WTC11 (cell line): ENCODE measurements around the gene SORT1. TPM values are rescaled to one million over a fixed set of nuclear protein-coding genes. Genes with fewer than 3 reads are reported as not detected.
A peak's percentile ranks its signal among the peaks of the same experiment; 100 is the strongest.

Experiments
- CDX4 ChIP-seq: fragments of 250-450 bp; sonication (Bioruptor Pico); IDR thresholded peaks from 2 replicates; pipeline ENCODE4 v1.9.0; 2021; ENCODE audit warnings: moderate library complexity, mild to moderate bottlenecking, inconsistent platforms, borderline replicate concordance
- CTCF ChIP-seq: fragments of 200-600 bp; IDR thresholded peaks from 2 replicates; pipeline ENCODE4 v1.8.0; 2022; ENCODE audit warnings: antibody characterized with exemption
- FOXK1 ChIP-seq: sonication (generic); formaldehyde crosslinking; IDR thresholded peaks from 2 replicates; pipeline ENCODE4 v1.8.0; 2022; ENCODE audit warnings: mild to moderate bottlenecking, moderate library complexity, missing genetic modification reagents
- FOXP1 ChIP-seq: sonication (generic); formaldehyde crosslinking; IDR thresholded peaks from 2 replicates; pipeline ENCODE4 v1.8.0; 2022; ENCODE audit warnings: missing genetic modification reagents, mild to moderate bottlenecking, moderate library complexity, borderline replicate concordance
- GRHL2 ChIP-seq: fragments of 250-450 bp; sonication (Bioruptor Pico); IDR thresholded peaks from 2 replicates; pipeline ENCODE4 v1.8.0; 2022; ENCODE audit warnings: mild to moderate bottlenecking, moderate library complexity; ENCODE audit not compliant: insufficient replicate concordance, severe bottlenecking
- IRF1 ChIP-seq: sonication (generic); formaldehyde crosslinking; IDR thresholded peaks from 2 replicates; pipeline ENCODE4 v1.8.0; 2023; ENCODE audit warnings: missing genetic modification reagents
- MAX ChIP-seq: sonication (generic); formaldehyde crosslinking; IDR thresholded peaks from 2 replicates; pipeline ENCODE4 v1.8.0; 2022; ENCODE audit warnings: mild to moderate bottlenecking, missing genetic modification reagents
- MLX ChIP-seq: sonication (generic); formaldehyde crosslinking; IDR thresholded peaks from 2 replicates; pipeline ENCODE4 v1.8.1; 2023; ENCODE audit warnings: mild to moderate bottlenecking, missing genetic modification reagents, moderate library complexity
- NFATC4 ChIP-seq: fragments of 250-450 bp; sonication (Bioruptor Pico); IDR thresholded peaks from 2 replicates; pipeline ENCODE4 v1.9.0; 2021; ENCODE audit warnings: mild to moderate bottlenecking
- NR3C1 ChIP-seq: sonication (generic); formaldehyde crosslinking; conservative IDR thresholded peaks from 2 replicates; pipeline ENCODE4 v1.8.1; 2023; ENCODE audit warnings: low read depth, mild to moderate bottlenecking, missing genetic modification reagents
- PREB ChIP-seq: sonication (generic); formaldehyde crosslinking; IDR thresholded peaks from 2 replicates; pipeline ENCODE4 v1.8.1; 2022; ENCODE audit warnings: mild to moderate bottlenecking, missing genetic modification reagents, moderate library complexity, borderline replicate concordance
- RELA ChIP-seq: sonication (generic); formaldehyde crosslinking; IDR thresholded peaks from 2 replicates; pipeline ENCODE4 v1.8.1; 2022; ENCODE audit warnings: missing genetic modification reagents, mild to moderate bottlenecking, borderline replicate concordance
- SP1 ChIP-seq: sonication (generic); formaldehyde crosslinking; conservative IDR thresholded peaks from 2 replicates; pipeline ENCODE4 v1.8.1; 2022; ENCODE audit warnings: missing genetic modification reagents
- USF1 ChIP-seq: sonication (generic); formaldehyde crosslinking; IDR thresholded peaks from 2 replicates; pipeline ENCODE4 v1.8.0; 2022; ENCODE audit warnings: mild to moderate bottlenecking, missing genetic modification reagents
- ZBTB43 ChIP-seq: sonication (generic); formaldehyde crosslinking; IDR thresholded peaks from 2 replicates; pipeline ENCODE4 v1.8.1; 2023; ENCODE audit warnings: mild to moderate bottlenecking, missing genetic modification reagents
- ZNF232 ChIP-seq: sonication (generic); formaldehyde crosslinking; IDR thresholded peaks from 2 replicates; pipeline ENCODE4 v1.8.0; 2022; ENCODE audit warnings: mild to moderate bottlenecking, missing genetic modification reagents
- total RNA-seq: library from RNA; stranded (reverse); gene quantifications from 3 replicates; pipeline ENCODE4 v1.2.3, GENCODE V29; 2021

Gene SORT1
- total RNA-seq, 1 experiment from 2014 or later: 55.9 TPM

- TF ChIP-seq RELA (no peak), NFATC4 (CRISPR knock-in tag) (no peak), ZNF232 (CRISPR knock-in tag) (peak; percentile 76; the same call in 1 of the 2 replicates), CTCF (no peak), NR3C1 (CRISPR knock-in tag) (no peak), MAX (CRISPR knock-in tag) (peak; percentile 83), CDX4 (CRISPR knock-in tag) (no peak), PREB (CRISPR knock-in tag) (no peak), ZBTB43 (no peak), GRHL2 (CRISPR knock-in tag) (no peak), FOXP1 (peak; percentile 28), SP1 (CRISPR knock-in tag) (peak; percentile 88), USF1 (CRISPR knock-in tag) (peak; percentile 80), MLX (CRISPR knock-in tag) (no peak), FOXK1 (peak; percentile 51; the same call in 1 of the 2 replicates), IRF1 (CRISPR knock-in tag) (no peak)
Measured at GRCh38 chr1:109426281-109427170, 28.8 kb upstream of the SORT1 start, which contains the start of gene PSMA5 (continued).
